ENCODE results near the gene EDIL3. TPM values are rescaled to one million over a fixed set of nuclear protein-coding genes. Genes with fewer than 3 reads are reported as not detected.

Gene EDIL3
- total and polyA plus RNA-seq, 9 of the 15 experiments (the other 6 are each of a cell fraction or from before 2014, with no cell fraction given): 0.09 TPM; not detected in 8

DNA sequence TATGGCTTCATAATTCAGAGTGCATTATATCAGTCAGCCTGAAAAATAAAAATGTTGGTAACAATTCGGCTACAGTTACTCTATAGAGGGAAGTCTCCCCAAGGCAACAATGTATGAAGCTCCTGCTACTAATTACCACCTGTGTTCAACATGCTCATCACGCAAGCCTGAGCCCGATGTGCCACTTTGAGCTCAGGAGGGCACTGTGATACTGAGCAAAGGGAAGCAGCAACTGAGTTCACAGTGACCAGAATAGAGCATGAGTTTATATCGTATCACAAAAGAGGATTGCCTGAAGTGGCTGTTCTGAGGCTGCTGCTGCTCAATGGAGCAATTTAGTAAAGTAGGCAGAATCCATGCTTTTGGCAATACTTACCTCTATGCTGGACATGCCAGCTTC is 462.0 kb downstream of the EDIL3 start:
- DNase-seq (ENCODE audit: extremely low read depth in 1 of 4, low spot score in 3 of 4) (no peak), FAIRE-seq (no peak), ATAC-seq (no peak)
- Histone ChIP-seq H3K27ac (ENCODE audit: extremely low read depth, low read depth, low read length) (no peak overlapping the region), H3K9me3 (replicated peaks; ENCODE audit: control insufficient read depth, insufficient read depth, low read depth, low read length) (no peaks in the 10 kb centered on the region), H2AFZ (ENCODE audit: low read depth, low read length) (no peak overlapping the region), H3K4me1 (replicated peaks in 1 of 2; ENCODE audit: control insufficient read depth in 2 of 2, insufficient read depth in 2 of 2, low read length in 2 of 2) (no peaks in the 10 kb centered on the region), H3K79me2 (ENCODE audit: control insufficient read depth, insufficient read depth, low read length) (no peaks in the 10 kb centered on the region), H3K9ac (ENCODE audit: insufficient read depth in 1 of 2, low read depth in 2 of 2, low read length in 2 of 2) (no peak overlapping the region), H3K27me3 (ENCODE audit: control insufficient read depth in 2 of 2, insufficient read depth in 2 of 2, low read length in 2 of 2) (no peaks in the 10 kb centered on the region), H3K9me1 (ENCODE audit: control insufficient read depth, insufficient read depth, low read length) (no peaks in the 10 kb centered on the region), H3K4me2 (ENCODE audit: insufficient read depth, low read length) (no peak overlapping the region), H3K36me3 (ENCODE audit: control insufficient read depth, insufficient read depth, low read length) (no peaks in the 10 kb centered on the region), H4K20me1 (replicated peaks; ENCODE audit: control insufficient read depth, insufficient read depth, low read length) (no peaks in the 10 kb centered on the region), H3K4me3 (no peak overlapping the region)
- ChIA-PET POLR2A (no interaction called here), CTCF (ENCODE audit: low intra/inter-chr PET ratio) (no interaction called here)
- in situ Hi-C loops (cut with MboI) (no loop called here), intact Hi-C loops (cut with micrococcal nuclease) (no loop called here)
- BruUV-seq (replicated peaks): no TSS peak
- WGBS (ENCODE audit: insufficient coverage, low coverage, missing lambda C conversion rate): 2% methylated on average over 4 of the region's 4 CpGs
- no peak for TF ChIP-seq SRSF1 (IDR thresholded peaks at IDR 0.05; ENCODE audit: low read depth, low read length)
- no peak for TF ChIP-seq RERE (CRISPR knock-in tag; IDR thresholded peaks at IDR 0.05; ENCODE audit: borderline replicate concordance)
- TF ChIP-seq ZNF232 (CRISPR knock-in tag; IDR thresholded peaks at IDR 0.05): no peak
- TF ChIP-seq, protein P1, sequence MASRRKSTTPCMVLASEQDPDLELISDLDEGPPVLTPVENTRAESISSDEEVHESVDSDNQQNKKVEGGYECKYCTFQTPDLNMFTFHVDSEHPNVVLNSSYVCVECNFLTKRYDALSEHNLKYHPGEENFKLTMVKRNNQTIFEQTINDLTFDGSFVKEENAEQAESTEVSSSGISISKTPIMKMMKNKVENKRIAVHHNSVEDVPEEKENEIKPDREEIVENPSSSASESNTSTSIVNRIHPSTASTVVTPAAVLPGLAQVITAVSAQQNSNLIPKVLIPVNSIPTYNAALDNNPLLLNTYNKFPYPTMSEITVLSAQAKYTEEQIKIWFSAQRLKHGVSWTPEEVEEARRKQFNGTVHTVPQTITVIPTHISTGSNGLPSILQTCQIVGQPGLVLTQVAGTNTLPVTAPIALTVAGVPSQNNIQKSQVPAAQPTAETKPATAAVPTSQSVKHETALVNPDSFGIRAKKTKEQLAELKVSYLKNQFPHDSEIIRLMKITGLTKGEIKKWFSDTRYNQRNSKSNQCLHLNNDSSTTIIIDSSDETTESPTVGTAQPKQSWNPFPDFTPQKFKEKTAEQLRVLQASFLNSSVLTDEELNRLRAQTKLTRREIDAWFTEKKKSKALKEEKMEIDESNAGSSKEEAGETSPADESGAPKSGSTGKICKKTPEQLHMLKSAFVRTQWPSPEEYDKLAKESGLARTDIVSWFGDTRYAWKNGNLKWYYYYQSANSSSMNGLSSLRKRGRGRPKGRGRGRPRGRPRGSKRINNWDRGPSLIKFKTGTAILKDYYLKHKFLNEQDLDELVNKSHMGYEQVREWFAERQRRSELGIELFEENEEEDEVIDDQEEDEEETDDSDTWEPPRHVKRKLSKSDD (conservative IDR thresholded peaks at IDR 0.05; ENCODE audit: low read length): no peak
- TF ChIP-seq BMI1 (IDR thresholded peaks at IDR 0.05; ENCODE audit: low read length): no peak
- no peak for TF ChIP-seq C11orf30 (IDR thresholded peaks at IDR 0.05; ENCODE audit: low read depth)
- TF ChIP-seq GABPB1 (CRISPR knock-in tag; IDR thresholded peaks at IDR 0.05): no peak
- TF ChIP-seq, protein P2, sequence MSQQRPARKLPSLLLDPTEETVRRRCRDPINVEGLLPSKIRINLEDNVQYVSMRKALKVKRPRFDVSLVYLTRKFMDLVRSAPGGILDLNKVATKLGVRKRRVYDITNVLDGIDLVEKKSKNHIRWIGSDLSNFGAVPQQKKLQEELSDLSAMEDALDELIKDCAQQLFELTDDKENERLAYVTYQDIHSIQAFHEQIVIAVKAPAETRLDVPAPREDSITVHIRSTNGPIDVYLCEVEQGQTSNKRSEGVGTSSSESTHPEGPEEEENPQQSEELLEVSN (IDR thresholded peaks at IDR 0.05; ENCODE audit: borderline replicate concordance in 1 of 2, extremely low read depth in 1 of 2, insufficient read depth in 1 of 2, insufficient read length in 1 of 2, low read depth in 1 of 2, low read length in 1 of 2, poor library complexity in 1 of 2, severe bottlenecking in 1 of 2): no peak
- TF ChIP-seq HDAC8 (tag; IDR thresholded peaks at IDR 0.05): no peak
- TF ChIP-seq ZNF140 (CRISPR knock-in tag; IDR thresholded peaks at IDR 0.05): no peak

Measured in K562 (cell line).